Astrocyte of the spinal cord (primary cell): ENCODE results near the gene MAFB.

Experiments
- DNase-seq: peaks from one replicate; pipeline ENCODE4 v3.0.0; 2011; ENCODE audit warnings: low read depth, low spot score
- H3K4me3 ChIP-seq: 2 replicates; pipeline ENCODE4 v1.5.1; 2011; ENCODE audit warnings: low read depth, mild to moderate bottlenecking, low read length, moderate library complexity
- in situ Hi-C: cut with HindIII; loops from 2 replicates; pipeline ENCODE4 v1.10.0; 2017; ENCODE audit warnings: low sequenced_read_pairs
- TF ChIP-seq, protein P1 (sequence below): IDR thresholded peaks from 2 replicates; pipeline ENCODE4 v1.5.1; 2012; ENCODE audit warnings: low read depth, mild to moderate bottlenecking, low read length, inconsistent platforms

The MAFB gene

DNA sequence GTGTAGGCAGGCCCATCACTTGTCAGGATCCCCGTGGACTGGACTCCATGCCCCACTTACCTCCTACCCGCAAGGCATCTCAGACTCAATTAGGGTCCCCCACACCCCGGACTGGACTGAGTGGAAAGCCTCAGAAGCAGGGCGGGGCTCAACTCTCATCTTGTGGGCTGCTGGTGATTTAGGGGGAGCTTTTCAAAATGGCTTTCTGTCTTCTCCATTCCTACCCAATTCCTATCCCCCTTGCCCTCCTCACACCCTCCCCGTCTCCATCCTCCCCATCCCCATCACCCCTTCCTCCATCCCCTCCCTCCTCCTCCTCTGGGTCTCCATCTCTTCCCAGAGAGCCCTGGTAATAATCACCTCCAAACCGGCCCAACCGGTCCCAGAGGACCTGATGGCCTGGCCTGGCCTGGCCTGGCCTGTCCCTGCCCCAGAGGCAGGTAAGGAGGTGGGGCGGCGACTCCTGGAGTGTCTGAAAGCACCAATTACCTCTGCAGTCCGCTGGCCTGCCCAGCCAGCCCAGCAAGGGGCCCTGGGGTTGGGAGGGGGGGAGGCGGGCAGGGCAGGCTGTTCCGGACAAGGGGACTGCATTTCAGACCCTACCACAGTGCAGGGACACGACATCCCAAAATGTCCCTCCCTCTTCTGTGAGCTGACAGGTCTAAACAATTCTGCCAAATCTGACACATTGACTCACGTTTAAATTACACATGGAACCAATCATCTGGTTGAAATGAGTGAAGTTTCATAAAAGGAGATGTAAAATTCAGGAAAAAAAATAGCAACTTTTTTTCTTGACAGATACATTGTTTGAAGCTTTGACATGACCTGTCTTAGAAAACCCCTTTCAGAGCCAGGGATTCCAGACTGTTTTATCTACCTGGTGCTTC lies 24.8 kb downstream of the MAFB start:
- TF ChIP-seq, protein P1, sequence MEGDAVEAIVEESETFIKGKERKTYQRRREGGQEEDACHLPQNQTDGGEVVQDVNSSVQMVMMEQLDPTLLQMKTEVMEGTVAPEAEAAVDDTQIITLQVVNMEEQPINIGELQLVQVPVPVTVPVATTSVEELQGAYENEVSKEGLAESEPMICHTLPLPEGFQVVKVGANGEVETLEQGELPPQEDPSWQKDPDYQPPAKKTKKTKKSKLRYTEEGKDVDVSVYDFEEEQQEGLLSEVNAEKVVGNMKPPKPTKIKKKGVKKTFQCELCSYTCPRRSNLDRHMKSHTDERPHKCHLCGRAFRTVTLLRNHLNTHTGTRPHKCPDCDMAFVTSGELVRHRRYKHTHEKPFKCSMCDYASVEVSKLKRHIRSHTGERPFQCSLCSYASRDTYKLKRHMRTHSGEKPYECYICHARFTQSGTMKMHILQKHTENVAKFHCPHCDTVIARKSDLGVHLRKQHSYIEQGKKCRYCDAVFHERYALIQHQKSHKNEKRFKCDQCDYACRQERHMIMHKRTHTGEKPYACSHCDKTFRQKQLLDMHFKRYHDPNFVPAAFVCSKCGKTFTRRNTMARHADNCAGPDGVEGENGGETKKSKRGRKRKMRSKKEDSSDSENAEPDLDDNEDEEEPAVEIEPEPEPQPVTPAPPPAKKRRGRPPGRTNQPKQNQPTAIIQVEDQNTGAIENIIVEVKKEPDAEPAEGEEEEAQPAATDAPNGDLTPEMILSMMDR, result no peak
- no peak overlapping the region for H3K4me3 ChIP-seq
- no peak for DNase-seq
- in situ Hi-C loops, result no loop called here

DNA sequence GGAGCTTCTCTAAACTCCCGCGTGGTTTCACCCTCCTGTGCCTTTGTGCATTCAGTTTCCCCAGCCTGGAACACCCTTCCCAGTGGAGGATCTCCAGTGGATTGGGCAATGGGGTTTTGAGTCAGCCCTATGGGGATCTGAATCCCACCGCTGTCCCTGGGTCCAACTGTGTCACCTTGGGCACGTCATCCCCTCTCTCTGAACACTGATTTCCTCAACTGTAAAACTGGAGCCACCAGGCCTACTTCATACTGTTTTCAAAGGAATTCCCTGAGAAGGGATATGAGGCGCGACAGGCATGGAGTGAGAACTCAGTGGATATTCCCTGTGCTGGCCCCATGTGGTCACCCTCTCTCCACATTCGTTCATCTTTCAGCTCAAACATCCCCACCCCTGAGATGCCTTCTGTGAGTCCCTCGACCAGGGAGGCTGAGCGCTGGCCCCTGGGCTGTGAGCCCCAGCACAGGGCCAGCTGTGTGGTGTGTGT lies 25.7 kb downstream of the MAFB start:
- TF ChIP-seq, protein P1, result no peak
- in situ Hi-C loops, result no loop called here
- H3K4me3 ChIP-seq, result no peak overlapping the region
- no peak for DNase-seq

DNA sequence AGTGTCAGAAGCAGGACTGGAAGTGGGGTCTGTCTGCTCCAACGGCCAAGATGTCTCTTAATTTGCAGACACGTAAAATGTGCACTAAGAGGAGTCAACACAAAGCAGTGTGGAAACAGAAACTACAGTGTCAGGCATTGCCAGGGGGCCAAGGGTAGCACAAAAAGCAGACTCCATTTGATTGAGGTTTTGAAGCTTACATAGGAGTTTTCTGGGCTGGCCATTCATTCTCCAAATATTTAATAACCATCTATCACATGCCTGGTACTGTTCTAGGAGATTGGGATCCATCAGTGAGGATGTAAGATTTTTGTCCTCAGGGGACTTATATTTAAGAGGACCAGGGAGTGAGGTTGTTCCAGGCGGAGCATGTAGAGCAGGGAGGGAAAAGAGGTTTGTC lies 29.5 kb downstream of the MAFB start:
- TF ChIP-seq, protein P1, result no peak
- no peak for DNase-seq
- in situ Hi-C loops, result no loop called here
- H3K4me3 ChIP-seq, result no peak overlapping the region

DNA sequence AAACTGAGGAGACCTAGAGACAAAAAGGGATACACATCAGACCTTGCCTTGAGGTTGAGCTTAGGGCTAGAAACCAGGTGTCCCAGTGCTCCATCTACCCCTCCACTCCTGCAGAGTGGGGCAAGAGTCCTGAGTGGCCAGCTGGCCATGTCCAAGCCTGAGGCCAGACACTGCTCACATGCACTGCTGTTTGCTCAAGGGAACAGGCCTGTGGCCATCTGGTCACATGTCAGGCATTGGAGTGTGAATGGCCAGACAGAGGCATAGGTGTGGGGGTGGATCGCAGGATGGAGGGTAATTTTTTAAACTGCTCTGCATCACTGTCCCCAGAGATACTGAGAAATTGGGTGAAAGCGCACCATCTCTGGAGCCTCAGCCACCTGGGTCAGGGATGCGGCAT lies 30.5 kb downstream of the MAFB start:
- TF ChIP-seq, protein P1, result no peak
- in situ Hi-C loops, result no loop called here
- DNase-seq, result no peak
- no peak overlapping the region for H3K4me3 ChIP-seq

DNA sequence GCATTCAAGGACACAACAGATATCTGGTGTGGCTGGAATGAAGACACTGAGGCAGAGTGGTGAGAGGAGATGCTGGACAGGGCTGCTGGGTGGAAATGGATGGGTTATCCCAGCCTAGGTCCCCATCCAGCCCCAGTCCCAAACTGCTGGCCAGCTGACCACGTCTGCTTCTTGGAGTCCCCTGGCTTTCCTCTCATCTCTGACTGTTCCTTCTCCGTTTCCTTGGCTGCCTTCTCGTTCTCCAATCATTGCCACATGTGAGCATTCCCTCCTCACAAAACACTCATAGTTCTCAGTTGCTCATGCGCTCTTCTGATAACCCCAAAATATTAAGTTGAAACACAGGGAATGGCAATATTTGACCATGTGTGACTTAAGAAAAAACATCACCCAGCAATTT lies 31.5 kb downstream of the MAFB start:
- DNase-seq, result no peak
- in situ Hi-C loops, result no loop called here
- TF ChIP-seq, protein P1, result no peak
- no peak overlapping the region for H3K4me3 ChIP-seq

DNA sequence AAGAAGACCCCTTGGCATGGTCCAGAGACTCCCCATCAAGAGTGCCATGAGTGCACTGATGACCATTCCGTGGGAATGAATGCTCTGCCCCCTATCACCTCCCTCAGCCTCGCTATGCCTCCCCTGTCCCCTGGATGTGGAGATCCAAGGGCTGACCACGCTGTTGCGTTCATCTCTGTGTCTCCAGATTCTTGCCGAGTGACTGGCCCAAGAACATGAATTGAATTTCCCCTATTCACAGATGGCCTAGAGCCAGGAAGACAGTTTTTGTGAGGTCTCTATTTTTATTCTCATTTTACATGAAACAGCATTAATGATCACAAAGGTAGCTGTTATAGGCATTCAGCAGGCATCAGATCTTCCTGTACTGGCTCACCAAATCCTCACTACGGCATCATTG lies 33.6 kb downstream of the MAFB start:
- no peak overlapping the region for H3K4me3 ChIP-seq
- no peak for DNase-seq
- TF ChIP-seq, protein P1, result no peak
- in situ Hi-C loops, result no loop called here
